ENCODE results near the gene CELA2A.

GRCh38 chr1:15476927-15477326 lies 20.4 kb downstream of the CELA2A start:
- TF ChIP-seq CTCF (IDR thresholded peaks at IDR 0.05): no peak
- TF ChIP-seq POLR2A (IDR thresholded peaks at IDR 0.05): no peak

Measured in heart left ventricle (tissue), 13 donors.